ENCODE measurements around the gene UPK3A.

GRCh38 chr22:45251825-45252224, 32.9 kb upstream of the UPK3A start:
- TF ChIP-seq SREBF1 (IDR thresholded peaks at IDR 0.05; ENCODE audit: low read length) (no peak), PBX3 (IDR thresholded peaks at IDR 0.05; ENCODE audit: insufficient replicate concordance, low read depth, low read length) (no peak), POLR2A (IDR thresholded peaks at IDR 0.05; ENCODE audit: low read depth, low read length) (no peak), CTCF (IDR thresholded peaks at IDR 0.05 in 2 of 3, conservative IDR thresholded peaks at IDR 0.05 in 1 of 3; ENCODE audit: control insufficient read depth in 2 of 3, extremely low read depth in 1 of 3, insufficient read depth in 1 of 3, low read depth in 3 of 3, low read length in 3 of 3) (no peak), CREB1 (IDR thresholded peaks at IDR 0.05; ENCODE audit: low read depth) (no peak), FOS (IDR thresholded peaks at IDR 0.05; ENCODE audit: borderline replicate concordance, extremely low read depth, insufficient read length) (no peak), ATF2 (IDR thresholded peaks at IDR 0.05; ENCODE audit: low read length) (no peak), BHLHE40 (IDR thresholded peaks at IDR 0.05; ENCODE audit: borderline replicate concordance in 1 of 2, low read depth in 2 of 2, low read length in 1 of 2) (no peak), POLR2AphosphoS5 (IDR thresholded peaks at IDR 0.05; ENCODE audit: low read length) (no peak), NR2C1 (IDR thresholded peaks at IDR 0.05) (no peak), YY1 (IDR thresholded peaks at IDR 0.05; ENCODE audit: low read depth, low read length) (no peak), ESRRA (IDR thresholded peaks at IDR 0.05; ENCODE audit: low read length) (no peak), ASH2L (IDR thresholded peaks at IDR 0.05; ENCODE audit: borderline replicate concordance, low read depth) (no peak), MAX (IDR thresholded peaks at IDR 0.05; ENCODE audit: low read depth, low read length) (no peak)
